WTC11 (cell line): ENCODE measurements around the gene NOXO1. TPM values are rescaled to one million over a fixed set of nuclear protein-coding genes. Genes with fewer than 3 reads are reported as not detected.

ENCODE experiments used
- ATAC-seq: fragments of 200-7000 bp; cut with Tn5 transposase; 2 replicates; pipeline ENCODE4 v1.10.0; 2021; ENCODE audit warnings: mild to moderate bottlenecking, moderate library complexity
- CTCF ChIA-PET: fragments of 300-600 bp; sonication (Branson Sonifier 250); formaldehyde crosslinking; loops from one replicate; lab custom pipeline; 2021; ENCODE audit warnings: antibody characterized with exemption; lab: Charles Lee
- POLR2A ChIA-PET: fragments of 350-600 bp; sonication (Branson Sonifier 250); formaldehyde crosslinking; loops from one replicate; lab custom pipeline; 2021; ENCODE audit warnings: antibody characterized with exemption; lab: Charles Lee
- DNase-seq: peaks from one replicate; pipeline ENCODE4 v3.0.0; 2021; ENCODE audit warnings: low spot score
- H3K27ac Mint-ChIP-seq: 2 replicates; pipeline ENCODE4 v1.8.0; 2021; ENCODE audit warnings: mixed read lengths
- H3K27me3 Mint-ChIP-seq: 2 replicates; pipeline ENCODE4 v1.8.0; 2021; ENCODE audit warnings: low read depth, mild to moderate bottlenecking, moderate library complexity, mixed read lengths
- H3K36me3 Mint-ChIP-seq: 2 replicates; pipeline ENCODE4 v1.8.0; 2021; ENCODE audit warnings: mixed read lengths
- H3K4me1 Mint-ChIP-seq: 2 replicates; pipeline ENCODE4 v1.8.0; 2022; ENCODE audit warnings: mixed read lengths
- H3K4me3 Mint-ChIP-seq: 2 replicates; pipeline ENCODE4 v1.8.0; 2021; ENCODE audit warnings: mild to moderate bottlenecking, moderate library complexity, mixed read lengths
- H3K9me3 Mint-ChIP-seq: 2 replicates; pipeline ENCODE4 v1.8.0; 2021; ENCODE audit warnings: mixed read lengths
- CBFB ChIP-seq: sonication (generic); formaldehyde crosslinking; IDR thresholded peaks from 2 replicates; pipeline ENCODE4 v1.8.1; 2022; ENCODE audit warnings: mild to moderate bottlenecking, low read depth, missing genetic modification reagents
- ELF4 ChIP-seq: sonication (generic); formaldehyde crosslinking; IDR thresholded peaks from 2 replicates; pipeline ENCODE4 v1.8.1; 2022; ENCODE audit warnings: low read depth, mild to moderate bottlenecking, moderate library complexity, missing genetic modification reagents
- EMX1 ChIP-seq: fragments of 250-450 bp; sonication (Bioruptor Pico); IDR thresholded peaks from 2 replicates; pipeline ENCODE4 v1.8.0; 2021; ENCODE audit warnings: mild to moderate bottlenecking
- ETV6 ChIP-seq: sonication (generic); formaldehyde crosslinking; IDR thresholded peaks from 2 replicates; pipeline ENCODE4 v1.8.1; 2022; ENCODE audit warnings: mild to moderate bottlenecking, missing genetic modification reagents
- FOXP4 ChIP-seq: sonication (generic); formaldehyde crosslinking; IDR thresholded peaks from 2 replicates; pipeline ENCODE4 v1.8.0; 2022; ENCODE audit warnings: mild to moderate bottlenecking, missing genetic modification reagents
- KAT7 ChIP-seq: sonication (generic); formaldehyde crosslinking; IDR thresholded peaks from 2 replicates; pipeline ENCODE4 v1.8.1; 2023; ENCODE audit warnings: missing genetic modification reagents, mild to moderate bottlenecking, borderline replicate concordance
- NR3C1 ChIP-seq: sonication (generic); formaldehyde crosslinking; conservative IDR thresholded peaks from 2 replicates; pipeline ENCODE4 v1.8.1; 2023; ENCODE audit warnings: low read depth, mild to moderate bottlenecking, missing genetic modification reagents
- PREB ChIP-seq: sonication (generic); formaldehyde crosslinking; IDR thresholded peaks from 2 replicates; pipeline ENCODE4 v1.8.1; 2022; ENCODE audit warnings: mild to moderate bottlenecking, missing genetic modification reagents, moderate library complexity, borderline replicate concordance
- PRRX2 ChIP-seq: fragments of 250-450 bp; sonication (Bioruptor Pico); IDR thresholded peaks from 2 replicates; pipeline ENCODE4 v1.8.0; 2021; ENCODE audit warnings: mild to moderate bottlenecking
- RELA ChIP-seq: sonication (generic); formaldehyde crosslinking; IDR thresholded peaks from 2 replicates; pipeline ENCODE4 v1.8.1; 2022; ENCODE audit warnings: missing genetic modification reagents, mild to moderate bottlenecking, borderline replicate concordance
- RORB ChIP-seq: fragments of 250-450 bp; sonication (Bioruptor Pico); IDR thresholded peaks from 2 replicates; pipeline ENCODE4 v1.9.0; 2021; ENCODE audit warnings: mild to moderate bottlenecking
- SMAD3 ChIP-seq: sonication (generic); formaldehyde crosslinking; IDR thresholded peaks from 2 replicates; pipeline ENCODE4 v1.8.0; 2022; ENCODE audit warnings: missing genetic modification reagents, mild to moderate bottlenecking, borderline replicate concordance
- SP1 ChIP-seq: sonication (generic); formaldehyde crosslinking; conservative IDR thresholded peaks from 2 replicates; pipeline ENCODE4 v1.8.1; 2022; ENCODE audit warnings: missing genetic modification reagents
- ZBTB21 ChIP-seq: sonication (generic); formaldehyde crosslinking; IDR thresholded peaks from 2 replicates; pipeline ENCODE4 v1.8.1; 2023; ENCODE audit warnings: mild to moderate bottlenecking, missing genetic modification reagents, borderline replicate concordance
- ZNF232 ChIP-seq: sonication (generic); formaldehyde crosslinking; IDR thresholded peaks from 2 replicates; pipeline ENCODE4 v1.8.0; 2022; ENCODE audit warnings: mild to moderate bottlenecking, missing genetic modification reagents
- ZNF317 ChIP-seq: sonication (generic); formaldehyde crosslinking; IDR thresholded peaks from 2 replicates; pipeline ENCODE4 v1.8.1; 2023; ENCODE audit warnings: low read depth, mild to moderate bottlenecking, moderate library complexity, missing genetic modification reagents, borderline replicate concordance
- ZNF423 ChIP-seq: fragments of 250-450 bp; sonication (Bioruptor Pico); IDR thresholded peaks from 2 replicates; pipeline ENCODE4 v2.1.2; 2022; ENCODE audit warnings: mild to moderate bottlenecking, moderate library complexity
- total RNA-seq: library from RNA; stranded (reverse); gene quantifications from 3 replicates; pipeline ENCODE4 v1.2.3, GENCODE V29; 2021
- TF ChIP-seq, protein P1 (sequence below): fragments of 250-450 bp; sonication (Bioruptor Pico); IDR thresholded peaks from 2 replicates; pipeline ENCODE4 v1.8.0; 2021; ENCODE audit warnings: mild to moderate bottlenecking
- TF ChIP-seq, protein P2 (sequence below): fragments of 250-450 bp; sonication (Bioruptor Pico); IDR thresholded peaks from 2 replicates; pipeline ENCODE4 v1.9.0; 2021; ENCODE audit warnings: moderate library complexity, mild to moderate bottlenecking, inconsistent platforms, borderline replicate concordance
- TF ChIP-seq, protein P3 (sequence below): sonication (generic); formaldehyde crosslinking; IDR thresholded peaks from 2 replicates; pipeline ENCODE4 v1.8.0; 2022; ENCODE audit warnings: mild to moderate bottlenecking, missing genetic modification reagents
- TF ChIP-seq, protein P4 (sequence below): sonication (generic); formaldehyde crosslinking; IDR thresholded peaks from 2 replicates; pipeline ENCODE4 v1.8.1; 2023; ENCODE audit warnings: mild to moderate bottlenecking, missing genetic modification reagents, moderate library complexity
- TF ChIP-seq, protein P5 (sequence below): fragments of 250-450 bp; sonication (Bioruptor Pico); IDR thresholded peaks from 2 replicates; pipeline ENCODE4 v2.1.2; 2022; ENCODE audit warnings: mild to moderate bottlenecking, moderate library complexity
- TF ChIP-seq, protein P6 (sequence below): sonication (generic); formaldehyde crosslinking; IDR thresholded peaks from 2 replicates; pipeline ENCODE4 v1.8.1; 2022; ENCODE audit warnings: mild to moderate bottlenecking, moderate library complexity, missing genetic modification reagents

The NOXO1 gene
- total RNA-seq, 1 experiment from 2014 or later: 5.7 TPM

GRCh38 chr16:1930338-1930720 is 50.9 kb downstream of the NOXO1 start (continued):
- TF ChIP-seq, protein P1, sequence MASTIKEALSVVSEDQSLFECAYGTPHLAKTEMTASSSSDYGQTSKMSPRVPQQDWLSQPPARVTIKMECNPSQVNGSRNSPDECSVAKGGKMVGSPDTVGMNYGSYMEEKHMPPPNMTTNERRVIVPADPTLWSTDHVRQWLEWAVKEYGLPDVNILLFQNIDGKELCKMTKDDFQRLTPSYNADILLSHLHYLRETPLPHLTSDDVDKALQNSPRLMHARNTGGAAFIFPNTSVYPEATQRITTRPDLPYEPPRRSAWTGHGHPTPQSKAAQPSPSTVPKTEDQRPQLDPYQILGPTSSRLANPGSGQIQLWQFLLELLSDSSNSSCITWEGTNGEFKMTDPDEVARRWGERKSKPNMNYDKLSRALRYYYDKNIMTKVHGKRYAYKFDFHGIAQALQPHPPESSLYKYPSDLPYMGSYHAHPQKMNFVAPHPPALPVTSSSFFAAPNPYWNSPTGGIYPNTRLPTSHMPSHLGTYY (CRISPR knock-in tag): no peak
- no peak for TF ChIP-seq EMX1
- TF ChIP-seq FOXP4: no peak
- TF ChIP-seq SMAD3: no peak
- TF ChIP-seq ZNF317: no peak
- no peak for TF ChIP-seq RELA (CRISPR knock-in tag)
- TF ChIP-seq KAT7 (CRISPR knock-in tag): no peak
- TF ChIP-seq ETV6 (CRISPR knock-in tag): no peak
- no peak for TF ChIP-seq RORB (CRISPR knock-in tag)
- TF ChIP-seq NR3C1: no peak
- TF ChIP-seq CBFB: no peak

- H3K4me1 Mint-ChIP-seq: peaks cover 9% of the 10 kb centered on the region
- peak overlapping the region; percentile 39; the same call in 1 of the 2 replicates for H3K4me3 Mint-ChIP-seq
- DNase-seq (peak; percentile 88), ATAC-seq (peak; percentile 73)
- no peaks in the 10 kb centered on the region for H3K9me3 Mint-ChIP-seq
- CTCF ChIA-PET: interaction anchor here (0.7 to 2.0 kb wide), 26 partner anchors 9 to 156 kb away, joined by 3 to 16 read pairs (median 4); partner anchors contain the start of genes EME2, MRPS34, MSRB1 and NUBP2
- no peaks in the 10 kb centered on the region for H3K36me3 Mint-ChIP-seq
- H3K27me3 Mint-ChIP-seq: peaks cover 42% of the 10 kb centered on the region
- POLR2A ChIA-PET: no interaction called here
- no peak overlapping the region for H3K27ac Mint-ChIP-seq
- TF ChIP-seq, protein P2, sequence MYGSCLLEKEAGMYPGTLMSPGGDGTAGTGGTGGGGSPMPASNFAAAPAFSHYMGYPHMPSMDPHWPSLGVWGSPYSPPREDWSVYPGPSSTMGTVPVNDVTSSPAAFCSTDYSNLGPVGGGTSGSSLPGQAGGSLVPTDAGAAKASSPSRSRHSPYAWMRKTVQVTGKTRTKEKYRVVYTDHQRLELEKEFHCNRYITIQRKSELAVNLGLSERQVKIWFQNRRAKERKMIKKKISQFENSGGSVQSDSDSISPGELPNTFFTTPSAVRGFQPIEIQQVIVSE (CRISPR knock-in tag): no peak
- TF ChIP-seq ZNF423 (CRISPR knock-in tag): peak; percentile 90
- TF ChIP-seq FOXP4: peak; percentile 92
- TF ChIP-seq SP1: peak; percentile 90
- TF ChIP-seq ZBTB21: 0 out of 2 replicates have a peak, but pooled peaks have one; percentile 43
- TF ChIP-seq, protein P3, sequence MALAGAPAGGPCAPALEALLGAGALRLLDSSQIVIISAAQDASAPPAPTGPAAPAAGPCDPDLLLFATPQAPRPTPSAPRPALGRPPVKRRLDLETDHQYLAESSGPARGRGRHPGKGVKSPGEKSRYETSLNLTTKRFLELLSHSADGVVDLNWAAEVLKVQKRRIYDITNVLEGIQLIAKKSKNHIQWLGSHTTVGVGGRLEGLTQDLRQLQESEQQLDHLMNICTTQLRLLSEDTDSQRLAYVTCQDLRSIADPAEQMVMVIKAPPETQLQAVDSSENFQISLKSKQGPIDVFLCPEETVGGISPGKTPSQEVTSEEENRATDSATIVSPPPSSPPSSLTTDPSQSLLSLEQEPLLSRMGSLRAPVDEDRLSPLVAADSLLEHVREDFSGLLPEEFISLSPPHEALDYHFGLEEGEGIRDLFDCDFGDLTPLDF (CRISPR knock-in tag): peak; percentile 94
- peak; percentile 90; the same call in 1 of the 2 replicates for TF ChIP-seq ZNF232 (CRISPR knock-in tag)
- 0 out of 2 replicates have a peak, but pooled peaks have one; percentile 58 for TF ChIP-seq PREB (CRISPR knock-in tag)
- TF ChIP-seq, protein P4, sequence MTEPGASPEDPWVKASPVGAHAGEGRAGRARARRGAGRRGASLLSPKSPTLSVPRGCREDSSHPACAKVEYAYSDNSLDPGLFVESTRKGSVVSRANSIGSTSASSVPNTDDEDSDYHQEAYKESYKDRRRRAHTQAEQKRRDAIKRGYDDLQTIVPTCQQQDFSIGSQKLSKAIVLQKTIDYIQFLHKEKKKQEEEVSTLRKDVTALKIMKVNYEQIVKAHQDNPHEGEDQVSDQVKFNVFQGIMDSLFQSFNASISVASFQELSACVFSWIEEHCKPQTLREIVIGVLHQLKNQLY (CRISPR knock-in tag): peak; percentile 85; the same call in 1 of the 2 replicates
- TF ChIP-seq, protein P5, sequence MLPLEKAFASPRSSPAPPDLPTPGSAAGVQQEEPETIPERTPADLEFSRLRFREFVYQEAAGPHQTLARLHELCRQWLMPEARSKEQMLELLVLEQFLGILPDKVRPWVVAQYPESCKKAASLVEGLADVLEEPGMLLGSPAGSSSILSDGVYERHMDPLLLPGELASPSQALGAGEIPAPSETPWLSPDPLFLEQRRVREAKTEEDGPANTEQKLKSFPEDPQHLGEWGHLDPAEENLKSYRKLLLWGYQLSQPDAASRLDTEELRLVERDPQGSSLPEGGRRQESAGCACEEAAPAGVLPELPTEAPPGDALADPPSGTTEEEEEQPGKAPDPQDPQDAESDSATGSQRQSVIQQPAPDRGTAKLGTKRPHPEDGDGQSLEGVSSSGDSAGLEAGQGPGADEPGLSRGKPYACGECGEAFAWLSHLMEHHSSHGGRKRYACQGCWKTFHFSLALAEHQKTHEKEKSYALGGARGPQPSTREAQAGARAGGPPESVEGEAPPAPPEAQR (CRISPR knock-in tag): no peak
- 0 out of 2 replicates have a peak, but pooled peaks have one; percentile 41 for TF ChIP-seq PRRX2 (CRISPR knock-in tag)
- TF ChIP-seq, protein P6, sequence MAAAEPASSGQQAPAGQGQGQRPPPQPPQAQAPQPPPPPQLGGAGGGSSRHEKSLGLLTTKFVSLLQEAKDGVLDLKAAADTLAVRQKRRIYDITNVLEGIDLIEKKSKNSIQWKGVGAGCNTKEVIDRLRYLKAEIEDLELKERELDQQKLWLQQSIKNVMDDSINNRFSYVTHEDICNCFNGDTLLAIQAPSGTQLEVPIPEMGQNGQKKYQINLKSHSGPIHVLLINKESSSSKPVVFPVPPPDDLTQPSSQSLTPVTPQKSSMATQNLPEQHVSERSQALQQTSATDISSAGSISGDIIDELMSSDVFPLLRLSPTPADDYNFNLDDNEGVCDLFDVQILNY (CRISPR knock-in tag): peak; percentile 95
- peak; percentile 94; the same call in 1 of the 2 replicates for TF ChIP-seq ELF4 (CRISPR knock-in tag)
Measured at GRCh38 chr16:1929578-1930337, 51.5 kb downstream of the NOXO1 start.
